Uterus (tissue), 2 donors: Measurements from ENCODE around the gene FIBCD1.

Source experiments
- POLR2A ChIP-seq, 2 donors: fragments of 450-650 bp; IDR thresholded peaks; one replicate each; pipeline ENCODE4 v1.6.1; 2016; ENCODE audit warnings: antibody characterized with exemption in 2 of 2, mild to moderate bottlenecking in 1 of 2, moderate library complexity in 1 of 2
- TF ChIP-seq, protein P1 (sequence below), 4 experiments: fragments of 200-600 bp in 2 of 4; fragments of 450-650 bp in 2 of 4; sonication (generic) in 2 of 4; IDR thresholded peaks; one replicate each; pipeline ENCODE4 v1.5.1; 2016 to 2019; ENCODE audit warnings: antibody characterized with exemption in 4 of 4, mild to moderate bottlenecking in 2 of 4, moderate library complexity in 1 of 4

DNA sequence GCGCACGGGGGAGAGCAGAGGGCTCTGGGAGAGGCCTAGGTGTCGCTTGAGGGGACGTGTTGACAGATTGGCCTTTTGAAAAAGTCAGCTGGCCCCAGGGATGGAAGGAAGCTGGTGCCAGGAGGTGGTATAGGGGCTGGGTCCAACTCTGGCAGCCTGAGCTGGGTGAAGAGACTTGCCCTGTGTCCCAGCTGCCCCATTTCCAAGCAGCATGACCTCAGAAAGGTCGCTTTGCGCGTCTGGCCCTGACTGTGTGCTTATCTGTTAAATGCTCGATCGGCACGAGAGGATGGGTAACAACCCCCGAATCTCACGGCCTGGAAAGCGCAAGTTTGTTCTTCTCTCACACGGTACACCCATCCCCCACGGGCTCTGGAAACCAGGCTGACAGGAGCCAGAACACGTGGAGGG lies 38.8 kb upstream of the FIBCD1 start:
- TF ChIP-seq, protein P1, sequence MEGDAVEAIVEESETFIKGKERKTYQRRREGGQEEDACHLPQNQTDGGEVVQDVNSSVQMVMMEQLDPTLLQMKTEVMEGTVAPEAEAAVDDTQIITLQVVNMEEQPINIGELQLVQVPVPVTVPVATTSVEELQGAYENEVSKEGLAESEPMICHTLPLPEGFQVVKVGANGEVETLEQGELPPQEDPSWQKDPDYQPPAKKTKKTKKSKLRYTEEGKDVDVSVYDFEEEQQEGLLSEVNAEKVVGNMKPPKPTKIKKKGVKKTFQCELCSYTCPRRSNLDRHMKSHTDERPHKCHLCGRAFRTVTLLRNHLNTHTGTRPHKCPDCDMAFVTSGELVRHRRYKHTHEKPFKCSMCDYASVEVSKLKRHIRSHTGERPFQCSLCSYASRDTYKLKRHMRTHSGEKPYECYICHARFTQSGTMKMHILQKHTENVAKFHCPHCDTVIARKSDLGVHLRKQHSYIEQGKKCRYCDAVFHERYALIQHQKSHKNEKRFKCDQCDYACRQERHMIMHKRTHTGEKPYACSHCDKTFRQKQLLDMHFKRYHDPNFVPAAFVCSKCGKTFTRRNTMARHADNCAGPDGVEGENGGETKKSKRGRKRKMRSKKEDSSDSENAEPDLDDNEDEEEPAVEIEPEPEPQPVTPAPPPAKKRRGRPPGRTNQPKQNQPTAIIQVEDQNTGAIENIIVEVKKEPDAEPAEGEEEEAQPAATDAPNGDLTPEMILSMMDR (IDR thresholded peaks at IDR 0.05), result no peak
- TF ChIP-seq POLR2A (IDR thresholded peaks at IDR 0.05), result no peak
